A549 (cell line): ENCODE measurements around the gene DISC1.

Source experiments
- CTCF ChIP-seq: fragments of >200 bp; sonication (Bioruptor Twin); formaldehyde crosslinking; IDR thresholded peaks from 3 replicates; pipeline ENCODE4 v1.5.1; 2016
- EP300 ChIP-seq, 2 experiments: fragments of >200 bp; sonication (Bioruptor Twin); formaldehyde crosslinking; IDR thresholded peaks; 2 replicates in 1 of 2; 3 replicates in 1 of 2; pipeline ENCODE4 v1.6.1; 2016 to 2017
- ESRRA ChIP-seq: fragments of 150-350 bp; IDR thresholded peaks from 2 replicates; pipeline ENCODE4 v1.6.1; 2014; ENCODE audit warnings: mild to moderate bottlenecking, low read length, borderline replicate concordance
- MAX ChIP-seq: IDR thresholded peaks from 2 replicates; pipeline ENCODE4 v1.6.1; 2012
- NFE2L2 ChIP-seq: fragments of 150-350 bp; conservative IDR thresholded peaks from 2 replicates; pipeline ENCODE4 v1.6.1; 2014; ENCODE audit warnings: low read length

- no peak for TF ChIP-seq CTCF
- TF ChIP-seq MAX, result no peak
- TF ChIP-seq ESRRA, result no peak
- no peak for TF ChIP-seq NFE2L2
- TF ChIP-seq EP300 (IDR thresholded peaks at IDR 0.05), result no peak
Measured at GRCh38 chr1:231850786-231851185, 224.2 kb downstream of the DISC1 start.
